Adrenal gland (tissue), 19 donors: ENCODE measurements around the gene PHKA1. TPM values are rescaled to one million over a fixed set of nuclear protein-coding genes. Genes with fewer than 3 reads are reported as not detected.
"Not testable (repeated sequence)": the region's sequence is repeated elsewhere in the genome, so short reads cannot be mapped to it uniquely, and the experiment has no call there.

Experiments
- DNase-seq, 7 donors: peaks; one replicate each; pipeline ENCODE4 v3.0.0-alpha.2; 2019 to 2020
- H3K27ac ChIP-seq, 5 donors: fragments of 200-600 bp; sonication (generic) in 4 of 5; 1 replicate in 3 of 5; 2 replicates in 2 of 5; pipeline versions ENCODE4 v1.5.1 to v1.8.0; 2016 to 2020; ENCODE audit warnings: mild to moderate bottlenecking in 1 of 5
- H3K27me3 ChIP-seq: fragments of 200-600 bp; 2 replicates; pipeline ENCODE4 v1.8.0; 2021
- H3K36me3 ChIP-seq, 2 donors: fragments of 200-600 bp; replicated peaks in 1 of 2; 1 replicate in 1 of 2; 2 replicates in 1 of 2; pipeline versions ENCODE4 v1.5.1 to v1.8.0; 2018 to 2022
- H3K4me1 ChIP-seq, 2 donors: fragments of 200-600 bp; replicated peaks in 1 of 2; 1 replicate in 1 of 2; 2 replicates in 1 of 2; pipeline versions ENCODE4 v1.5.1 to v1.8.0; 2018 to 2021
- H3K4me3 ChIP-seq, 4 donors: fragments of 200-600 bp; sonication (generic) in 3 of 4; one replicate each; pipeline ENCODE4 v1.5.1; 2016 to 2018
- H3K9me3 ChIP-seq, 3 donors: fragments of 200-600 bp; sonication (generic) in 1 of 3; replicated peaks in 1 of 3; 1 replicate in 2 of 3; 2 replicates in 1 of 3; pipeline versions ENCODE4 v1.5.1 to v1.8.0; 2016 to 2021
- CTCF ChIP-seq, 6 experiments: fragments of 450-650 bp in 4 of 6; fragments of 200-600 bp in 2 of 6; sonication (generic) in 1 of 6; IDR thresholded peaks; 1 replicate in 5 of 6; 2 replicates in 1 of 6; pipeline versions ENCODE4 v1.5.1 to v1.8.0; 2016 to 2021; ENCODE audit warnings: antibody characterized with exemption in 6 of 6, mild to moderate bottlenecking in 2 of 6, moderate library complexity in 1 of 6
- POLR2A ChIP-seq, 2 donors: fragments of 450-650 bp; IDR thresholded peaks; one replicate each; pipeline ENCODE4 v1.6.1; 2017; ENCODE audit warnings: antibody characterized with exemption in 2 of 2, mild to moderate bottlenecking in 2 of 2, moderate library complexity in 1 of 2
- WGBS, 4 donors: extraction: QIAGEN DNeasy Blood & Tissue Kit in 2 of 4; methylation state at CpG; one replicate each; pipeline versions ENCODE4 v1.1.5 to v1.1.7; 2013 to 2017; 5-methylcytosine and 5-hydroxymethylcytosine counted together
- intact Hi-C, 2 donors: fragments of 100-400 bp; cut with DNase I; formaldehyde crosslinking; loops; one replicate each; pipeline versions ENCODE4 v1.14.1 to v1.15.0; 2022 to 2023
- long read RNA-seq, 10 donors: library from polyadenylated mRNA in 3 of 10; unstranded in 2 of 10; stranded (forward) in 1 of 10; transcript quantifications; one replicate each; pipeline ENCODE4 v2.0.0 and lab custom pipeline, GENCODE V29; 2021 to 2026
- polyA plus RNA-seq, 3 donors: library from polyadenylated mRNA; stranded (reverse); fragments of 200-250 nt in 2 of 3; fragments of 350-450 nt in 1 of 3; fragmentation: Illumina TruSeq in 1 of 3; extraction: RNeasy Lipid Tissue Mini Kit (QIAGEN cat#74804) in 1 of 3; gene quantifications; one replicate each; pipeline ENCODE4 v1.2.3, GENCODE V29; 2013 to 2014
- total RNA-seq, 9 donors: library from RNA; depleted of rRNA in 4 of 9; stranded (reverse); fragments of >200 nt in 4 of 9; fragments of 120-200 nt in 1 of 9; fragmentation: NEBNext Ultra II Directional in 1 of 9; extraction: Animal tissue kit (Norgen Biotek cat#: 25700) in 1 of 9; gene quantifications; one replicate each; pipeline versions ENCODE4 v1.1.0 to v1.2.4, GENCODE V29; 2013 to 2023
- donor health status: healthy with polysubstance abuse.
- donor health status: Bipolar disorder and iron deficiency.
- donor health status: DM: yes; HTN: yes; CAD: no.
- donor health status: DM: no; HTN: no; CAD: no.
- donor health status: DM: no; HTN: no; CAD: no.
- donor health status: DM: yes; HTN: yes; CAD: no.

Gene PHKA1
- total RNA-seq (10 to 100 TPM; 18.5 to 46.4 (median 40.5) TPM), polyA plus RNA-seq (10 to 100 TPM; 11.8 to 22.6 (median 11.9) TPM)
- long read RNA-seq, donor 1: 0 reads
- long read RNA-seq, donor 2: 0 reads
- long read RNA-seq, donor 3, full-length matches to known transcripts: 2 of 2 reads
- long read RNA-seq, donor 3, partial matches to known transcripts: 0 of 2 reads
- long read RNA-seq, donor 3, other reads (novel, unspliced or antisense): 0 of 2 reads
- long read RNA-seq, donor 4, full-length matches to known transcripts: 3 of 10 reads
- long read RNA-seq, donor 4, partial matches to known transcripts: 5 of 10 reads
- long read RNA-seq, donor 4, other reads (novel, unspliced or antisense): 2 of 10 reads
- long read RNA-seq, donor 5, full-length matches to known transcripts: 70 of 120 reads
- long read RNA-seq, donor 5, partial matches to known transcripts: 8 of 120 reads
- long read RNA-seq, donor 5, other reads (novel, unspliced or antisense): 42 of 120 reads
- long read RNA-seq, donor 6, full-length matches to known transcripts: 2 of 6 reads
- long read RNA-seq, donor 6, partial matches to known transcripts: 3 of 6 reads
- long read RNA-seq, donor 6, other reads (novel, unspliced or antisense): 1 of 6 reads
- long read RNA-seq, donor 7: 0 reads
- long read RNA-seq, donor 8: 0 reads
- long read RNA-seq, donor 9: 0 reads
- long read RNA-seq, donor 10, full-length matches to known transcripts: 1 of 1 reads
- long read RNA-seq, donor 10, partial matches to known transcripts: 0 of 1 reads
- long read RNA-seq, donor 10, other reads (novel, unspliced or antisense): 0 of 1 reads

GRCh38 chrX:72713599-72714477 is at the start of gene PHKA1:
Gene PHKA1, minus strand, starts transcription at chrX:72714306. Its CDS starts 426 bp downstream, at chrX:72713880.
- WGBS, 4 donors: 7 to 47% (median 23%) methylated on average over 5 to 80 of the region's 80 CpGs
- H3K9me3 ChIP-seq, H3K36me3 ChIP-seq, intact Hi-C loops, H3K4me1 ChIP-seq, H3K27me3 ChIP-seq: not testable (repeated sequence)
- TF ChIP-seq POLR2A (IDR thresholded peaks at IDR 0.05) (peak in 1 of 2 donors; percentile 32), CTCF (IDR thresholded peaks at IDR 0.05) (peak in 1 of 6 experiments; percentile 13)
- Histone ChIP-seq H3K27ac (peak within 1 kb of the TSS; percentile 72 to 91 (median 85)), H3K4me3 (peak within 1 kb of the TSS in 2 of 4 donors; percentile 28 to 51)
- DNase-seq: peak; percentile 65 to 84 (median 77)

- WGBS, 4 donors: no CpG with 5 or more reads among the region's 9 CpGs
- H3K36me3 ChIP-seq, H3K27me3 ChIP-seq, H3K4me3 ChIP-seq, DNase-seq, H3K9me3 ChIP-seq, intact Hi-C loops, H3K4me1 ChIP-seq, H3K27ac ChIP-seq: not testable (repeated sequence)
Observed at GRCh38 chrX:72760454-72760853, 46.3 kb upstream of the PHKA1 start.

- H3K4me3 ChIP-seq, DNase-seq, H3K27me3 ChIP-seq, H3K27ac ChIP-seq, intact Hi-C loops, H3K36me3 ChIP-seq, H3K9me3 ChIP-seq, H3K4me1 ChIP-seq: not testable (repeated sequence)
- WGBS, 4 donors: no CpG with 5 or more reads among the region's 3 CpGs
Observed at GRCh38 chrX:72748545-72748944, 34.4 kb upstream of the PHKA1 start.

- H3K9me3 ChIP-seq, H3K27ac ChIP-seq, H3K27me3 ChIP-seq, H3K4me1 ChIP-seq, DNase-seq, H3K36me3 ChIP-seq, H3K4me3 ChIP-seq, intact Hi-C loops: not testable (repeated sequence)
- WGBS, 4 donors: no CpG with 5 or more reads among the region's 7 CpGs
Observed at GRCh38 chrX:72745546-72745945, 31.4 kb upstream of the PHKA1 start.

- Histone ChIP-seq H3K9me3 (no peaks in the 10 kb centered on the region), H3K4me1 (no peaks in the 10 kb centered on the region), H3K27ac (no peak overlapping the region), H3K4me3 (no peak overlapping the region), H3K27me3 (peaks cover 15% of the 10 kb centered on the region), H3K36me3 (no peaks in the 10 kb centered on the region)
- intact Hi-C loops: no loop called here
- 74 to 90% (median 83%) methylated on average over 1 of the region's 1 CpG for WGBS, 4 donors
- TF ChIP-seq POLR2A (IDR thresholded peaks at IDR 0.05): no peak
- TF ChIP-seq CTCF (IDR thresholded peaks at IDR 0.05): no peak
- no peak for DNase-seq
Observed at GRCh38 chrX:72735561-72735960, 21.5 kb upstream of the PHKA1 start.

- WGBS, 4 donors: 61 to 75% (median 67%) methylated on average over 8 of the region's 8 CpGs
- H3K36me3 ChIP-seq, H3K4me1 ChIP-seq, DNase-seq, intact Hi-C loops, H3K4me3 ChIP-seq, H3K9me3 ChIP-seq, H3K27ac ChIP-seq: not testable (repeated sequence)
- peaks cover 19% of the 10 kb centered on the region for H3K27me3 ChIP-seq
Observed at GRCh38 chrX:72733636-72734035, 19.5 kb upstream of the PHKA1 start.
